GM12875 (cell line): Measurements from ENCODE around the gene NUP93.

ENCODE experiments used
- H3K4me3 ChIP-seq: one replicate; pipeline ENCODE4 v1.5.1; 2011; ENCODE audit warnings: low read depth, low read length, control low read depth
- TF ChIP-seq, protein P1 (sequence below): IDR thresholded peaks from 2 replicates; pipeline ENCODE4 v1.5.1; 2011; ENCODE audit warnings: low read depth, mild to moderate bottlenecking, control low read depth, inconsistent platforms, low read length, moderate library complexity, borderline replicate concordance; ENCODE audit not compliant: insufficient read depth

Gene NUP93

GRCh38 chr16:56877486-56878182 is 147.7 kb downstream of the NUP93 start:
- TF ChIP-seq, protein P1, sequence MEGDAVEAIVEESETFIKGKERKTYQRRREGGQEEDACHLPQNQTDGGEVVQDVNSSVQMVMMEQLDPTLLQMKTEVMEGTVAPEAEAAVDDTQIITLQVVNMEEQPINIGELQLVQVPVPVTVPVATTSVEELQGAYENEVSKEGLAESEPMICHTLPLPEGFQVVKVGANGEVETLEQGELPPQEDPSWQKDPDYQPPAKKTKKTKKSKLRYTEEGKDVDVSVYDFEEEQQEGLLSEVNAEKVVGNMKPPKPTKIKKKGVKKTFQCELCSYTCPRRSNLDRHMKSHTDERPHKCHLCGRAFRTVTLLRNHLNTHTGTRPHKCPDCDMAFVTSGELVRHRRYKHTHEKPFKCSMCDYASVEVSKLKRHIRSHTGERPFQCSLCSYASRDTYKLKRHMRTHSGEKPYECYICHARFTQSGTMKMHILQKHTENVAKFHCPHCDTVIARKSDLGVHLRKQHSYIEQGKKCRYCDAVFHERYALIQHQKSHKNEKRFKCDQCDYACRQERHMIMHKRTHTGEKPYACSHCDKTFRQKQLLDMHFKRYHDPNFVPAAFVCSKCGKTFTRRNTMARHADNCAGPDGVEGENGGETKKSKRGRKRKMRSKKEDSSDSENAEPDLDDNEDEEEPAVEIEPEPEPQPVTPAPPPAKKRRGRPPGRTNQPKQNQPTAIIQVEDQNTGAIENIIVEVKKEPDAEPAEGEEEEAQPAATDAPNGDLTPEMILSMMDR = no peak
- H3K4me3 ChIP-seq = no peak overlapping the region

DNA sequence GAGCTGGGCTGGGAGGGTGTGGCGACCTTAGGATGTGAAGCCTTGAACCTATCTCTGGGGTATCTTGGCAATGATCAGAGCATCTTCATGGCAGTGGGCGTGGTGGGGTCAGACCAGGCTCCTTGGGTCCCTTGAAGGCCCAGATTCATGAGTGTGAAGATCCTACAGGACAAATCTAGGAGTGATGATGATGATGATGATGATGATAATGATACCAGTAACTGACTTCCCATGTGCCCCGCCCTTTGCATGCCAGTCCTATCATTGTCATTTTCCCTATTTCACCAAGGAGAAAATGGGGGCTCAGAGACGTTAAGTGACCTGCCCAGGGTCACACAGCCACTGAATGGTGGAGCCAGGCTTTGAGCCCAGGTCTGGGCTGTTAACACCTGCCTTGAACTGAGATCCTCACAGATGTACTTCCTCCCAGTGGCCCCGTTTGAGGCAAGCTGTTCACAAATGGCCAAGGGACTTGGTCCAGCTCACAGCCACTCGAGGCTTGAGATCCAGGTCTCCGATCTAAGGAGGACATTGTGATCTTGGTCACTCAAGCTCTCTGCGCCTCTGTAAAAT is 148.4 kb downstream of the NUP93 start:
- TF ChIP-seq, protein P1 = no peak

DNA sequence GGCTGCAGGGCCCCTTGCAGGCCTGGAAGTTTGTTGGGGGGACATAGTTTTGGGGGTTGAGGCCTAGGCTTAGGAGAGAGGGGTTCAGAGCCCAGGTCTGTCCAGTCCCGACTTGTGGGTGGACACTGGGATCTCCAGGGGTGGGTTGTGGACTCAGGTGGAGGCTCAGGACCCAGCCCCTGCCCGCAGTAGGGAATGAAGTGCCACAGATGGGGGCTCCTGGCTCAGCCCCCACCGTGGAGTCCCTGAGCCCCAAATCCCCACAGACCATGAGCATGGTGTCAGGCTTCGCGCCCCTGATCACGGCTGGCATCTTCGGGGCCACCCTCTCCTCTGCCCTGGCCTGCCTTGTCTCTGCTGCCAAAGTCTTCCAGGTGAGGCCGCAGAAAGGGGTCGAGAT is 149.3 kb downstream of the NUP93 start:
- TF ChIP-seq, protein P1 = no peak
- no peak overlapping the region for H3K4me3 ChIP-seq

More for the DNA sequence above, 148.4 kb downstream of the NUP93 start:
- H3K4me3 ChIP-seq = no peak overlapping the region

DNA sequence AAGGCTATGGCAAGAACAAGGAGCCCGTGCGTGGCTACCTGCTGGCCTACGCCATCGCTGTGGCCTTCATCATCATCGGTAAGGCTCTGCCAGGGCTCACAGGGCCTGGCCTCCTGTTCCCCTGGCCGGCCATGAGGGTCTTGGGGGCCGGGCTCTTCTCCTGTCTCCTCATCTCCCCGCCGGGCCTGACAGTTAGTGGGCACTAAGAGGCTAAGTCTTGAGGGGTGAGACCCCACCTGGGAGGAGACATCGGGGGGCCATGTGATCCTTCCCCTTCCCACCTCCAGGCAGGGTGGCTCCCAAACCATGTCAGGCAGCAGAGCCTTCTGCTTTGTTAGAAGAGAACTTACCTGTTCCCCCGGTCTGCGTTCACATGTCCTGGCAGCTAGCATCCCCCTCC is 150.2 kb downstream of the NUP93 start:
- no peak overlapping the region for H3K4me3 ChIP-seq
- TF ChIP-seq, protein P1 = no peak

- TF ChIP-seq, protein P1 = no peak
These were observed 150.8 kb downstream of the NUP93 start for GRCh38 chr16:56880685-56881084.

DNA sequence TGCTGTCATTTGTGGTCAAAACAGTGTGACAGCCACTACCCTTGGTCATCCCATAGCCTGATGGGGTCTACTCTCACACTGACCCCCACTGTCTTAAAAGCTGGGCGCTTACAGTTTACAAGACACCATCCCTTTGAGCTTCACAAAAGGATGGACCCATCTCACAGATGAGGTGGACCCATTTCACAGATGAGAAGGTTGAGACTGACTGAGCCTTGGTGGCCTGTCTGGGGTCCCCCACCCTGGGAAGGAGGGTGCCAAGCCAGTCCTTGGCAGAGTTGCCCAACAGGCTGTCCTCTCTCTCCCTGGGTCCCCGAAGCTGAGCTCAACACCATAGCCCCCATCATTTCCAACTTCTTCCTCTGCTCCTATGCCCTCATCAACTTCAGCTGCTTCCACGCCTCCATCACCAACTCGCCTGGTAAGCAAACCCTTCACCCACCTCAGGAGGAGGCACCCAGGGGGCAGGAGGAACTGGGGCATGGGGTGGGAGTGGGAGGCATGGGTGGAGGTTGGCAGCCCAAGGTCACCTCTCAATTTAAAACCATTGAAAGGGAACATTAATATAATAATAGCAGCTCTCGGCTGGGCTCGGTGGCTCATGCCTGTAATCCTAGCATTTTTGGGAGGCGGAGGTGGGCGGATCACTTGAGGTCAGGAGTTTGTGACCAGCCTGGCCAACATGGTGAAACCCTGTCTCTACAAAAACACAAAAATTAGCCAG is 152.3 kb downstream of the NUP93 start:
- TF ChIP-seq, protein P1 = no peak
- no peak overlapping the region for H3K4me3 ChIP-seq

More at GRCh38 chr16:56880685-56881084, 150.8 kb downstream of the NUP93 start:
- H3K4me3 ChIP-seq = no peak overlapping the region
